GM18505 (cell line): ENCODE results near the gene HMGXB3.

Experiments used
- ATAC-seq: cut with Tn5 transposase; IDR thresholded peaks from one replicate; pipeline ENCODE4 v1.9.1; 2021; ENCODE audit not compliant: unreplicated experiment
- POLR2A ChIP-seq: IDR thresholded peaks from 4 replicates; pipeline ENCODE4 v1.6.1; 2011; ENCODE audit warnings: borderline replicate concordance; ENCODE audit not compliant: insufficient read depth, insufficient read length; ENCODE audit errors: extremely low read depth

The HMGXB3 gene

DNA sequence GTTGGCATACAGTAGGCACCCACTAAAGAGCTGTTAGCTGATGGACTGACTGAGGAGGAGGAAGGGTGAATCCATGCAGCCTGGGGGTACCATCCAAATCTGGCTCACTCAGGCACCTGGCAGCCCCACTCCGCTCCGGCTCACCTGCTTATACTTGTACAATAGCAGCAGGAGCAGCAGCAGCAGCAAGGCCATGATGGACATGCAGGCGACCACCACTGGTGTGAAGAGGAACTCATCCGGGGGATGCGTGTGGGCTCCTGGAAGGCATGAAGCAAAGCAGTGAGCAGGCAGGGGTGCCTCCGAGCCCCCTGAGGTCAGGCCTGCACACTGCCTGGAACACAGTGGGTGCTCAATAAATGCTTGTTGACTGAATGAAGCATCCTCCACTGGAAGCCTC, 67.5 kb downstream of the HMGXB3 start:
- no peak for ATAC-seq
- no peak for TF ChIP-seq POLR2A

DNA sequence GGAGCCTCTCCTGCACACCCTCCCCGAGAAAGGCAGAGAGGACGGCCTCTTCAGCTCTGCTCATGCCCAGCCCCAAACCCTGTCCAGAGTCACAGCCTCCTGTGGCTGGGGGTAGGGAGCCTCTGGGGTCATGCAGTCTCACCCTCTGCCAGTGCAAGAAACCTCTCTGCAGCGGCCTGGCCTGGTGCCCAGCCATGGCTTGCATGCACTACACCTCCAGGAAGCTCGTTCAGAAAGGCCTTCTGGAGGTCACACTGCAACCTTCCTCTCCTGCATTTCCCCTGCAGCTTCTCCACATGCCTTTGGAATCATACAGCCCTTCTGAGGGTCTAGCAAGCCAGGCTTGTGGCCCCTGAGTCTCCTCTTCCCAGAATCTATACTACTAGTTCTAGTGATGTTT, 67.9 kb downstream of the HMGXB3 start:
- TF ChIP-seq POLR2A = no peak
- ATAC-seq = no peak

DNA sequence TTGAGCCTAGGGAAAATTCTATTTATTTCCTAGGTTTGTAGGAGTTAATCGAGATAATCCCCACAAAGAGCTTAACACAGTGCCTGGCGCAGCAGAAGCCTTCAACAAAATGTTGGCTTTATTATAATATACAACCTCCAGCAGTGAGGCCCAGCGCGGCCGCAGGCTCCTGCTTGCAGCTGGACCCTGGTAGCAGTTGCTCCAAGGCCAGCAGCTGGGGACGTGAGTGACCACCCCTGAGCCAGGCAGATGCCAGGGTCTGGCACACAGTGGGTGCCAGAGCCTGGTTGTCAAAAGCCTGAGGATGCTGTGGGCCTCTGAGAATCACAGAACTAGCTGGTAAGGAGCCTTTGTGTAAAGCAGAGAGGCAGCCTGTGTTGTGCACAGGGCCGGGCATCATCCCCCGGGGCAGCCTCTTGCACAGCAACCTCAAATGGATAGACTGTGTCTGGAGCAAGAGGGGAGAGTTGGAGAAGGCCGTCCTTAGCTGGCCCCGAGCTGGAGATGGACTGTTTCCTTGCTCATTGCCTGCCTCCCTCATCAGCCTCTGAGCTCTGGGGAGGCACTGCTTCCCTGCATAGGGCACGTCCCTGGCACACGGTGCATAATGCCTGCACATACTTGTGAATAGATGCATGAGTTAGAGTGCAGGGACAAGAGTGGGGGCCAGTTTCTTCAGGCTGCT, 68.6 kb downstream of the HMGXB3 start:
- ATAC-seq = no peak
- no peak for TF ChIP-seq POLR2A

DNA sequence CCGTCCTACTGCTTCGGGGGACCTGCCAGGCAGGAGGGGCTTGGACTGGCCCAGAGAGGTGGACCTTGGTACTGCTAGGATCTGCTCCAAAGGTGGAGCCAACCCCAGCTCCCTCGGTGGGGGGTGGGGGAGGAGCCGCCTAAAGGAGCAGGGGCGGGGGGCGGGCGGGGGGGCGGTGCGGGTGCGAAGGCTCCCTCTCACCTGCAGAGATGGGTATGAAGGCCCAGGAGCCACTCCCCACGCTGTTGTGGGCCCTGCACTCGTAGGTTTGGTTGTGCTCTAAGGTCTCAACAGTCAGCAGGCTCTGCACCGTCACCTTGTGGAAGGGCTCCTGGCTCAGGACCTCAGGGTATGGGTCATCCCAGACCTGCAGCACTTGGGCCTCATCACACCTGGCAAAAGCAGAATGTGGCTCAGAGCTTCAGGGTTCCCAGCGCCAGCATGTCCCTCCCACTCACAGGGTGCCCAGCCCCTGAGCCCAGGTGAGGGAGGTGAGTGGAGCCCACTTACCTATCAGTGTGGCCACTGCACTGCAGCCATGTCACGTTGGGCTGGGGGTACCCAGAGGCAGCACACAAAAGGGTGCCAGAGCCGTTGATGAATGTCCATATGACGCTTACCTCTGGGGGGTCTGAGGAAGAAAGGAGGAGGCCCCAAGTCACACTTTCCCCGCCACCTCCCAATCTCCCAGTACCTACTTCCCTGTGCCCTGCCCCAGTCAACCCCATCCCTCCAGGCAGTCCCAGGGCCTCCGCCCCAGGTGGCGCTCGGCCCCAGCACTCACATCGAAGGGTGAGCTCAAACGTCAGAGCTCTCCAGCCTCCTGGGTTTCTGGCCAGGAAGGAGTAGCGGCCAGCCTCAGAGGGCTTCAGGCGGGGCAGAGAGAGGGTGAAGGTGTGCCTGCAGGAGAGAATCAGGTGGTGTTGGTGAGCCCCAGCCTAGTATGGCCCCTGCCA, 69.4 kb downstream of the HMGXB3 start:
- ATAC-seq = no peak
- TF ChIP-seq POLR2A = no peak

DNA sequence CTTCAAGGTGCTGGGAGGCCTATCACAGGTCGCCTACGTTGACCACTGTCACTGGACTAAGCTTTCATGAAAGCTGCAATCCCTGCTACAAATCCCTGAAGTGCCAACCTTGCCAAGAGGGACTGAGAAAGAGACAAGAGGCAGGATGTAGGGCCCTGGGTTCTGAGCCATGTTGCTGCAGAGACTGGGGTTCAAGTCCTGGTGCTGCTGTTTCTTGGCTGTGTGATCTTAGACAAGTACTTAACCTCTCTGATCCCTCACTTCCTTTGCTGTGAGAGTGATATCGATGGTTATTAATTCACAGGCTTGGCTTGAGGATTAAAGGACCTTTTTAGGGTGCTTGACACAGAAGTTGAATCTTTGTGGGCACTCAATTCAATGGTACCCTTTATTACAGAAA, 70.3 kb downstream of the HMGXB3 start:
- no peak for ATAC-seq
- TF ChIP-seq POLR2A = no peak

DNA sequence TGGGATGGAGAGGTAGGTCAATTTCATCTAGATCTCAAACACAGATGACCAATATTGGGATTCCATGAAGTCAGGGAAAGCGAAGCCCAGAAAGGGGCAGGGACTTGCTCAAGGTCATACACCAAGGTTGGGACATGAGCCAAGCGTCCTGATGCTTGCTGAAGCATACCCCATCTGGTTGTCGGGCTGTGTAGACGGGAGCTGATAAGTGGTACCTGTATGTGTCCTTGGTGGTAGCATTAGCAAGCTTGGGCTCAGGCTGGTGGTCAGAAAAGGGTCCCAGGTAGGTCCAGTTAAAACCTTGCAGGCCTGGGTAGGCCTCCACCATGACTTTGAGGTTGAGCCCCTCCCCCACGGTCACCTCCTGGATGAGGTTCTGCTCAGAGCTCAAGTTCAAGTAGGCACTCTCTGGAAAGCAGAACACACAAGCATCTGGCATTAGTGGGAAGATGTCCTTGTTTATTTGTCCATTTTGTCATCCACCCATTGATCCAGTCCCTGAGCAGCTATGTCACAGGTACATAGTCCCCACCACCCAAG, 72.6 kb downstream of the HMGXB3 start:
- TF ChIP-seq POLR2A = no peak
- ATAC-seq = no peak

DNA sequence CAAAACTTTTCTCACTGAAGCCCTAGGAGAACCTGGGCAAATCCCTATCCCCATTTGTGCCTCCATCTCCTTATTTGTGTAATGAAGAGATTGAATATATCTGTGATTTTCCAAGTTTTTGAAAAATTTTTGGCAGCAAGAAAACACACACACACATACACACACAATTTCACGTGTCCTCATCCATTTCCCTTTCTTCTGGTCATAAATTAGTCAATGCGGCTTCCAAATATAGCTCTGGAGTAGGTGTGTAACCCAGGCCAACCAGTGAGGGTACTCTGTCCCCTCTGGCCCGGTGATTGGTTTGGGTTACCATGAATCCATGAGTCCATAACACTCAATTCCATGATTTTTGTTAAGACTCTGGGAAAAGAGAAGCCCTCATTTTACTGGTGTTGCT, 73.1 kb downstream of the HMGXB3 start:
- no peak for ATAC-seq

DNA sequence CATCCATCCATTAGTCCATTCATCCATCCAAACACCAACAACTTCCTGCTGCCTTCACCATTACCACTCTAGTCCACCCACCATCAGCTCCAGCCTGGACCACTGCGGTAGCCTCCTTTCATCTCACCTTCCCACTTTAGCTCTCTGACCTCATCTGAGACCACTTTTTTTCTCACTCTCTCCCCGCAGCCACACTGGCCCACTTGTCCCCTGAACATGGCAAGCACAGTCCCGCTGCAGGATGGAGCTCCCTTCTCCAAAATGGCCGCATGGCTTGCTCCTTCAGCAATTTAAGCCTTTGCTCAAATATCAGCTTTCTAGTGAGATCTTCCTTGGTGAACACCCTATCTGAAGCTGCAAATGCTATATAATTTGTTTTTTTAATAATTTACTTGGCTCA, 74.7 kb downstream of the HMGXB3 start:
- no peak for ATAC-seq
- no peak for TF ChIP-seq POLR2A

More for the DNA sequence above, 73.1 kb downstream of the HMGXB3 start:
- TF ChIP-seq POLR2A = no peak

DNA sequence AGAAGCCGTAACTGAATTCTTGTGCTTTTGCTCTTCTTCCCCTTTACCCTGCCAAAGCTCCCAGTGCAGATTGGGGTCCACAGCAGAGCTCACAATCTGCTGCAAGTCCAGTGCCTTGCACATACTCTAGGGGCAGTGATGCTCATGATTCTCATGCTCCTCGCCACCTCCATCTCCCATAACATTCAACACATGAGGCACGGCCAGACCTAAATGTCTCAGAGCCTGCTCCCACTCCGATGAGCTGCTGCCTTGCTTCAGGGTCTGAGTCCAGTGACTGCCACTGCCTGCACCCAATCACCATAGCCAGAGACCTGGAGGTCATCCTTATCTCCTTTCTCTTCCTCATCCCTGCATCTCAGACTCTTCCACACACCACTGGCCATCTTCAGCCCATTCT, 75.3 kb downstream of the HMGXB3 start:
- no peak for ATAC-seq
- no peak for TF ChIP-seq POLR2A

DNA sequence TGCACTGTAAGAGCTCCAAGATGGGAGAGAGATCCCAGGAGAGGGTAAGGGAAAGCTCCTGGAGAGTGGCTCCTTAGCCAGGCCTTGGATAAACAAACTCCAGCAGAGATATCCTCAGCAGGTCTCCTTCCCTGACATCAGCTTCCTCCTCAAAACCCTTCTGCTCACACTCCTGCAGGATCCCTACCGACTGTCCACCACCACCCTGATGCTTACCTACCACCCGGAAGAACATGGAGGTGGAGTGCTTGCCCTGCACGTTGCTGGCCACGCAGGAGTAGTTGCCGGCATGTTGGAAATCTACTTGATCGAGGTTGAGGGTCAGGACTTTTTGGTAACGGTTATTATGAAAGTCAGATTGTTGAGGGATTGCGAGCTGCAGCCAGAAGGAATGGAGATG, 76.5 kb downstream of the HMGXB3 start:
- no peak for TF ChIP-seq POLR2A
- no peak for ATAC-seq

DNA sequence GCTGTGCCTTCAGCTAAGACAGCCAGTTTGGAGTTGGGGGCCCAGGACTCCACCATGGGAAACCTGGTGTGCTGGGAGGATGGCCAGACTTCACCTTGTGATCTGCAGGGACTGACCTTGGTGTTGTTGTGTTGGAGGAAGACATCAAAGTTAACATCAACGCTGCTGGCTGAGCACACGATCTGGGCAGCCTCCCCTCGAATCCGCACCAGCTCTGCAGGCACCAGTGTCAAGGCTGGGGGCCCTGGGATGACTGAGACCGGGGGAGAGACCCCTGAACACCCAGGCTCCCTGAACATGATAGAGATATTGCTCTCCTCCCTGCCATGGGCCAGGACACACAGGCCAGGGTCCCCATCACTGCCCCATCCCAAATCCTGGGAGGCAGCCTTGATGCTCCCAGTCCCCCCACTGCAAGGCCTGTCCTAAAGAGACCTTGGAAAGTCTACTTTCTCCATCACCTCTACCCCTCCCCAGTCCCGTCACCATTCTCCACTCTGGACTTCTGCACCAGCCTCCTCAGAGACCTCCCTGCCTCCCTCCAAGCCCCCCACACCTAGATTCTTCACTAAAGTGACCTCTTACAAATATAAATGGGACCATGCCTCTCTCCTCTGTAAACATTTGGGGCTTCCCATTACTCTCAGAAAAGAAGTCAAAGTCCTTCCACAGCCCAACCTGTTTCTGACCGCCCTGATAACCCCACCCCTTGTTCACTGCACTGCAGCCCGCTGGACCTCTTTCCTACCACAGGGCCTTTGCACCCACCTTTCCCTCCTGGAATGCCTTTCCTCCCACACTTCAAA, 77.7 kb downstream of the HMGXB3 start:
- TF ChIP-seq POLR2A = no peak
- no peak for ATAC-seq

DNA sequence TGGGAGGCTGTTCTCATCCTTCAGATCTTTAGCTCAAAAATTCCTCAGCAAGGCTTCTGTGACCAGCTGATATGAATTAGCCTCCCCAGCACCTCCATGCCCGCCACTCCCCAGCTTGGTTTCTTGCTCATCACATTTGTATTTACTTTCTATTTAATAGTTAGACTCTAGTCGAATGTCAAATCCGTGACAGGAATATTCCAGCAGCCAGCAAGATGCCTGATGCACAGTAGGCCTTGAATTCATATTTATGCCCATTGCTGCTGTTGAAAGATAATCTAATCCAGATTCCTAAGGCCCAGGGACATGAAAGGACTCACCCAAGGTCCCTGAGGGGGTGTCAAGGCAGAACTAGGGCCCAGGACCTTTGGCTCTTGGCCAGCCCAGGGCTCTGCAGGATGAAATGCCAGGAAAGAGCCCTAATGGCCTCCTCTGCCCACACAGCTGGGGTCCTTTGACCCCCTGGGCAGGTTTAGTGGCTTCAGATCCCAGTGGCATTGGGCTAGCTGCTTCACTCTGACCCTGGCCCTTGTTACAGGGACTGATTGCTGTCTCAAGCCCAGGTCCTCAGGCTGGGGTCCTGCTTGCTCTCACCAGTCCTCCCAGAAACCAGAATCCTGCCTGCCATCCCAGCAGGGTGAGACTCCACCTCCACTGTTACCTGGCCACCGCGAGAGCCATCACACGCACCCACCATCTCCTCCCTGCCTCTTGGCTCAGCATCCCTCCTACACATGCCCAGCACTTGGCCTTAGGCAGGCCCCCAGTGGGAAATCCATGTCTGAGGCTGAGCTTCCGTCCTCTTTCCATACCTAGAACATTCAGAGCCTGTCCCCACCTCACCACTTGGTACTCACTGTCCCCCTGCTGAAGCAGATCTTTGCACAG, 78.5 kb downstream of the HMGXB3 start:
- no peak for ATAC-seq
- no peak for TF ChIP-seq POLR2A
